C4-2B (cell line): ENCODE measurements around the gene CLTC.

Source experiments
- H3K27ac ChIP-seq: fragments of 450-650 bp; 2 replicates; pipeline ENCODE4 v1.5.1; 2017
- ZFX ChIP-seq: fragments of 450-650 bp; IDR thresholded peaks from 2 replicates; pipeline ENCODE4 v1.6.1; 2017
- TF ChIP-seq, protein P1 (sequence below): fragments of 450-650 bp; conservative IDR thresholded peaks from 2 replicates; pipeline ENCODE4 v1.5.1; 2017; ENCODE audit warnings: mild to moderate bottlenecking

Gene CLTC

DNA sequence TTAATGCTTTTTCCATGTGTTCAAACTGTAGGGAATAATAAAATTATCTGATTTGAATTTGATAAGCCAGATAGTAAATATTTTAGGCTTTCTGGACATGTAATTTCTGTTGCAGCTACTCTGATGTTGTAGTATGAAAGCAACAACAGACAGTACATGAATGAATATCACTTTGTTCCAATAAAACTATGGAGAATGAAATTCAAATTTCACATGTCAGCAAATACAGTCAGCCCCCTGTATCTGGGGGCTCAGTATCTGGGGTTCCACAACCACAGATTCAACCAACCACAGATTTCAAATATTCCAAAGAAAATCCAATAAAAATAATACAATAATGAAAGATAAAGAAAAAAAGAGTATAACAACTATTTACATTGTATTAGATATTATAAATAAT, 8.2 kb upstream of the CLTC start:
- no peak overlapping the region for H3K27ac ChIP-seq
- TF ChIP-seq, protein P1, sequence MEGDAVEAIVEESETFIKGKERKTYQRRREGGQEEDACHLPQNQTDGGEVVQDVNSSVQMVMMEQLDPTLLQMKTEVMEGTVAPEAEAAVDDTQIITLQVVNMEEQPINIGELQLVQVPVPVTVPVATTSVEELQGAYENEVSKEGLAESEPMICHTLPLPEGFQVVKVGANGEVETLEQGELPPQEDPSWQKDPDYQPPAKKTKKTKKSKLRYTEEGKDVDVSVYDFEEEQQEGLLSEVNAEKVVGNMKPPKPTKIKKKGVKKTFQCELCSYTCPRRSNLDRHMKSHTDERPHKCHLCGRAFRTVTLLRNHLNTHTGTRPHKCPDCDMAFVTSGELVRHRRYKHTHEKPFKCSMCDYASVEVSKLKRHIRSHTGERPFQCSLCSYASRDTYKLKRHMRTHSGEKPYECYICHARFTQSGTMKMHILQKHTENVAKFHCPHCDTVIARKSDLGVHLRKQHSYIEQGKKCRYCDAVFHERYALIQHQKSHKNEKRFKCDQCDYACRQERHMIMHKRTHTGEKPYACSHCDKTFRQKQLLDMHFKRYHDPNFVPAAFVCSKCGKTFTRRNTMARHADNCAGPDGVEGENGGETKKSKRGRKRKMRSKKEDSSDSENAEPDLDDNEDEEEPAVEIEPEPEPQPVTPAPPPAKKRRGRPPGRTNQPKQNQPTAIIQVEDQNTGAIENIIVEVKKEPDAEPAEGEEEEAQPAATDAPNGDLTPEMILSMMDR: no peak
- TF ChIP-seq ZFX: no peak

DNA sequence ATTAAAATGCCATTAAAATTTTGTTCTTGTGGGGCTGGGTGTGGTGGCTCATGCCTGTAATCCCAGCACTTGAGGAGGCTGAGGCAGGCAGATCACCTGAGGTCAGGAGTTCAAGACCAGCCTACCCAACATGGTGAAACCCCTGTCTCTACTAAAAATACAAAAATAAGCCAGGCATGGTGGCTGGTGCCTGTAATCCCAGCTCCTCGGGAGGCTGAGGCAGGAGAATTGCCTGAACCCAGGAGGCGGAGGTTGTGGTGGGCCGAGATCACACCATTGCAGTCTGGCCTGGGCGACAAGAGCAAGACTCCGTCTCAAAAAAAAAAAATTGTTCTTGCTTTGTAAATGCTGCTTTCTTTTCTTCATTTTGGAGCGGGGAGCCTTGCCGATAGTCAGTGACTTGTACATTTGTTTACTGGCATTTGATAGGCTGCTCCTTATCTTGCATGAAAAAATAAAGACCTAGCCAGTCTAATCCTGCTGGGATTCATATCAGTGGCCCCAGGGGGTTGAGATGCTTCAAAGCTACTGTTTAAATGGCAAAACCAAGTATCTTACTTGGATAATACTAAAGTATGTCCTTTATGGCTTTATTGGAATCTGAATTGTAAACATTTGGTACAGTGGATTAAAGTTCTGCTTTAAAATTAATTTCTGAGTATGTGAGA, 3.3 kb upstream of the CLTC start:
- no peak overlapping the region for H3K27ac ChIP-seq
- TF ChIP-seq, protein P1: no peak
- TF ChIP-seq ZFX: no peak

DNA sequence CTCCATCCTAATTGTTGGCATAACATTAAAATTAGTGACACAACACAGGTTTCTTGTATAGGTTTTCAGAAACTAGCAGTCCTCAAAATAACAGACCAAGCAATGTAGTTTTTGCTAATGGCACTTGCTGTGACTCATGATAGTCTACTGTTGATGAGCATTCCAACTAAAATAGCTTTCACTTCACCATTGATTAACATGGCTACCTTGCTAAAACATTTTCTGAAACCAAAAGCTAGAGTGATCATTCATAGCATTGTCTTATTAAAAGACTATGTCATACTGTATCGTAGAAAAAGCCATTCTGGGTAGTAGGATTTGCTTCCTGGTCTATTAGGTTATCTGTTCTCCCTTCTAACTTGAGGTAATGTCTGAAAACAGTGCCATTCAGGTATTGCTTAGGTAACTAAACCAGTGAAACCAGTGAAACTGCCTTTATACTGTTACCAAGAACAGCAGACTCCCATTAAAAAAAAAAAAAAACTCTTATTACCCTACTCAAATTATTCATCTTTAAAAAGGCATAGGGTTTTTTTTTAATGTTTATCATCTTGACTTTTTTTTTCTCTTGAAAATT, 2.5 kb upstream of the CLTC start:
- no peak overlapping the region for H3K27ac ChIP-seq

DNA sequence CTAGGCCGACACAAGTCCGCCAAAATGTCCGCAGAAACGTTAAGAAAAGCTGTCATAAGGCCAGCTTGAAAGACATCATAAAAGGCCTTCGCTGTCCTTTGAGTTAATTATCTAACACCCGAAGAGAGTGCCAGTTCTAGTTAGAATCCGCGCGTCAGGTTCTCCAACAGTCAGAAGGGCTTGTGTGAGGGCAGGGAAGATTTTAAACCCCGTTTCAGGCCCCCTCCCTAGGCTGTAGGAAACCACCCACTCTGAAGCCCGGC, 729 bp upstream of the CLTC start:
- peak overlapping the region; percentile 99 for H3K27ac ChIP-seq
- TF ChIP-seq ZFX: 0 out of 2 replicates have a peak, but pooled peaks have one; percentile 22
- TF ChIP-seq, protein P1: no peak

More for the DNA sequence above, 2.5 kb upstream of the CLTC start:
- no peak for TF ChIP-seq ZFX
- TF ChIP-seq, protein P1: no peak

DNA sequence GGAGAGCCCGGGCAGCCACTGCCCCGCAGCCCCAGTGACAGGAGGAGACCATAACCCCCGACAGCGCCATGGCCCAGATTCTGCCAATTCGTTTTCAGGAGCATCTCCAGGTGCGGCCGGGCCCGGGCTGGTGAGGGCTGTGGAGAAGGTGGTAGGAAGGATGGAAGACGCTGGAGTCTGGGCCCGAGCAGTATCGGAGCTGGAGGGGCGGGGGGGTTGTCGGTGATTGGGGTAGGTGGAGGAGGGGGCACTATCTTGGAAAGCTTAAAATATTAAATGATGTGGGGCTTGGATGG, 317 bp downstream of the CLTC start:
- H3K27ac ChIP-seq: peak overlapping the region; percentile 99
- TF ChIP-seq, protein P1: no peak
- TF ChIP-seq ZFX: peak; percentile 53

DNA sequence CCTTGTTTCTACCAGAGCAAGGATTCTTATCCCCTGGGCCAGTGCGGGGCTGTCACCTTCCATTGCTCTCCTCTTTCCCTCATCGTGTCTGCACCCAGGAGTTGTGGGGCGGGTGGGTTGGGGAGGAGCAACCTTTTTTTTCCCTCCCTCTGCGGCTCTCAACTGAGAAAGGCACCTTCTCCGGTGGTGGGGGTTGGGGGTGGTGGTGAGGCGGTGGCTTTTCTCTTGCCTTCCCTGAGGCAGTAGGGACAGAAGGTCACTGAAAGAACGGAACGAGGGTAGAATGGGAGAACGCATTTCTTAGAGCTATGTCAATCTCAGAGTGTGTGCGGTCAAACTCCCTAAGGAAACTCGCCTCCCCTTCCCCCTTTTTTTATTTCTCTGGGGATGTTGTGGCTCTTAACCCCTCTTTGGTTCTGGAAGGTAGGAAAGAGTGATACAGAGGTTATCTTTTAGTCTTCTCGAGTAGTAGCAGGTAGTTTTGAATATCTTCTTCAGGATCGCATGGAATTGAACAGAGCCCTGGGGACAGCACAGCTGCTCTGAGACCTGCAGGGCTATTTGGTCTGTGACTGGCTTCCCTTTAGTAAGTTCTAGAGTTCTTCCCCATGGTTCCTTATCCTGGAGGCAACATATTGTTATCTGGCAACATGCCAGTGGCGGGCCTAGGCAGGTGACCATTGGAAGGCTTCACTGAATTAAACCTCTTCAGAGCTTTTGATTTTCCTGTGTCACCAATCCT, 994 bp downstream of the CLTC start:
- H3K27ac ChIP-seq: peak overlapping the region; percentile 99
- TF ChIP-seq, protein P1: no peak
- TF ChIP-seq ZFX: no peak

DNA sequence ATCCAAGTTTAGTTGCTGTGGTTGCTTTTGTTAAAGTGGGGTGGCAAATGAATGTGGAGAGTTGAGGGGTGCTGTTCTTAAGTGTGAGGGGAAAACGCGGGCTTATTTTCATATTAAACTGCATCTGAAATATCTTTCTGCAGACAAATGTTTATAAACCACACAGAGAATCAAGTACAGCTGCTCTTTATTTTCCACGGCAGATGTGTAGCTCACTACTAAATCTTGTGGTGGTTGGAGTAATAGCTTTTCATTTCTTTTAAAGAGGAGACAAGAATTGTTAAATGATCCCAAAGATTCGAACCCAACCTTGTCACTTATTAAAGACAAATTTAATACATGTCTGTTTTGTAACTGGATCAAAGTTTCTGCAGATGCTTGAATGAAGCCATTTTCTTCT, 2.1 kb downstream of the CLTC start:
- TF ChIP-seq, protein P1: no peak
- TF ChIP-seq ZFX: no peak
- H3K27ac ChIP-seq: no peak overlapping the region
